ENCODE measurements around the gene RNF222.
A peak's percentile ranks its signal among the peaks of the same experiment; 100 is the strongest.
"Not testable (repeated sequence)": the region's sequence is repeated elsewhere in the genome, so short reads cannot be mapped to it uniquely, and the experiment has no call there.

The RNF222 gene

DNA sequence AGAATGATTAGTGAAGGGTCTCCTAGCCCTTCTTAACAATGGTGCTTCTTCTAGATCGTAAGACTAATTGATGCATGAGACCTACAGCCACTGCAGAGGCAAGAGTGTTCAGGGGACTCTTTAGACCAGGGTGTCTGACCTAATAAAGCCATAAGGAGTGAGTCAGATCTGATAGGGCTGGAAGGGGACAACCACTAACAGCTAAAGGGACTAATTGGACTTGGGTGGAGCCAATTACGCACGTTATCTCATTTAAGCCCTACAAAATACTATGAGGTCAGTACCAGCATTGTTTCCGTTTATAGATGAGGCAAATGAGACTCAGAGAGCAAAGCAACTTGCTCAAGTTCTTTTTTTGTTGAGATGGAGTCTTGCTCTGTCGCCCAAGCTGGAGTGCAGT is 14.5 kb upstream of the RNF222 start:
- DNase-seq, result no peak

DNA sequence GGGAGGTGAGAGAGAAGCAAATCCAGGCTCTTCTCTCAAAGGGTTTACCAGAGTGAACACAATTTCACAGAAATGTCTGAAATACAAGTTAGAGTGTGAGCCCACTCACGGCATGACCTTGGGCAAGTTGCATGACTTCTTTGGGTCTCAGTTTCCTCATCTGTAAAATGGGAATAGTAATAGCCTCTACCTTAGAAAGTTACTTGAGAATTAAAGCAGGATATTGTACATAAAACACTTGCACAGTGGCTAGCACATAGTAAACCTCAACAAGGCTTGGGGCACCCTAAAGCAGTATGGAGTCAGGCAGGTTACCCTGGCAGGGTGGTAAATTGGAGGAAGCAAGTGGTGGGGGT is 13.2 kb upstream of the RNF222 start:
- DNase-seq, result no peak

DNA sequence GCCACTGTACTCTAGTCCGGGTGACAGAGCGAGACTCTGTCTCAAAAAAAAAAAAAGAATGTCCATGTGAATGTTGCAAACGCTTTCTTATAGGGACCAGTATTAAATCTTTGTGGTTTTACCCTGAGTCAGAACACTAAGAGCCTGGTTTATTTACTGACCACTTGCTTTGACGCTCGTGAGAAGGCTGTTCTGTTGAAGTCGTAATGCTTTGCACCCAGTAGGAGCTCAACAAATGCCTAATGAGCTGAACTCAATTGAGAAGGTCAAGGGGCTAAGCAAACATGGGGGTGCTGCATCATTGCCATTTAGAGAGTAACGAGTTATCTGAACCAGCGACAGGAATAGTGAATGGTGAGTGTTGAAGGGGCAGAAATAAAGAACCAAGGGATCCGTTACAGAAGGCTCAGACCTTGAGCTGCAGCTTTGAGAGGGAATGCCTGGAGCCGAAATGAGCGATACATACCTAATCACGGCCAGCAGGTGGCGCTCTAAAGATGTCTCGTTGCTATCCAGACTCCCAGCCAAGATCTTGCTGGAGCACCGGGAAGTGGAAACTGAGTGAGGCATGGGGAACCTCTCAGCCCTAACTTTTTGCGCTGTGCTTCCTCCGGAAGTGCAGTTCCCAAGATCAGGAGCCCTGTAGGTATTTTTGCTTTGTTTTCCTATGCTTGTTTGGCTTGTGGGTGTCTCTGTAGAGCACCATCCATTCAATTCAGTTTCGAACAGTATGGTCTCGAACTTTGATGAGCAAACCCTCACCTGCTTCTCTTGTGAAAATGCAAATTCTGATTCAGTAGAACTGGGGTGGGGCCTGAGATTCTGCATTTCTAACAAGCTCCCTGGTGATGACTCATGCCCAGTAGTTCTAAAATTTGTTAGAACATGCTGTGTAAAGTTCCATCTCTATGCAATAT is 12.6 kb upstream of the RNF222 start:
- peak; percentile 61 for DNase-seq

DNA sequence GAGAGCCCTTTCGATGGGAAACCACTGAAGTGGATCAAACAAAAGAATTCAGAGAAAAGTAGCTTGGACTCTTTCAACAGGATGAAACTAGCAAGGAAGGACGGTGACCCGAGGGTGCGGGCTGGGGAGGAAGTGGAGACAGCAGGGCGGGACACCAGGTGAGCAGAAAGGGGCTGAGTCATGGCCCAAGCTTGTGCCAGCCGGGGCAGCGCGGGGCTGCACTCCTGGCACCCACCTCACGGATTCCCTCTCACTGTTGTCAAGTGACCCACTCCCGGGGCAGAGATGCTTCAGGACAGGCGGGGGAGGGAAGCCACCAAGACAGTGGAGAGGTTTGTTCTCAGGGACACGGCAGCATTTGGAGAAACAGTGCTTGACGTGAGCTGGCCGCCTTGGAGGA is 10.7 kb upstream of the RNF222 start:
- DNase-seq, result no peak

DNA sequence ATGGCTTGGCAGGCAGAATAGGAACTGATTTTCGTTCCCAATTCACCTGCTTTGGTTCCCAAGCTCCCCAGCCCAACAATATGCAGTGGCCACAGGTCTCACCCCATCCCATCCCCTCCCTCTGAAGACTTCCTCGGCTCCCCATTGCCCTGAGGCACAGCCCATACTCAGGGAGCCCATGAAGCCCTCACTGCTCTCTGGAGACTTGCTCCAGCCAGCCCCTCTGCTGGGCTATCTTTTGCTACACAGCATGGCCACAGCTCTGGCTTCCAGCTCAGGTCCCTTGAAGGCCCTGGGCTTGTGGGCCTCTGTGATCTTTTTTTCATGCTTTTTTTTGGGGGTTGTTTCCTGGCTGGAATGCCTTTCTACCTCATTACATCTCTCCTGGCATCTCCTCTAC is 8.5 kb upstream of the RNF222 start:
- no peak for DNase-seq

- no peak for DNase-seq
These were observed 7.9 kb upstream of the RNF222 start for GRCh38 chr17:8405499-8406016.

DNA sequence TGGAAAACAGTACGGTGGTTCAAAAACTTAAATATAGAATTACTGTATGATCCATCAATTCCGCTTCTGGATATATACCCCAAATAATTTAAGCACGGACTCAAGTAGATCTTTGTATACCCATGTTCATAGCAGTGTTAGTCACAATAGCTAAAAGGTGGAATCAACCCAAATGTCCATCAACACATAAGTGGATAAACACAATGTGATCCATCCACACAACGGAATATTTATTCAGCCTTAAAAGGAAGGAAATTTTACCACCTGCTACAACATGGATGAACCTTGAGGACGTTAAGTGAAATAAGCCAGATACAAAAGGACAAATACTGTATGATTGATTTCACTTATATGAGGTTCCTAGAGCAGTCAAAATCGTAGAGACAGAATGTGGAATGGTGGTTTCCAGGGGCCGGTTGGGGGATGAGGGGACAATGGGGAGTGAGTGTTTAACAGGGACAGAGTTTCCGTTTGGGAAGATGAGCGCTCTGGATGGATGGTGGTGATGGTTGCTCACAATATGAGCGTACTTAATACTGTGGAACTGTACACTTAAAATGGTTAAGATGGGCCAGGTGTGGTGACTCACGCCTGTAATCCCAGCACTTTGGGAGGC is 5.4 kb upstream of the RNF222 start:
- no peak for DNase-seq

DNA sequence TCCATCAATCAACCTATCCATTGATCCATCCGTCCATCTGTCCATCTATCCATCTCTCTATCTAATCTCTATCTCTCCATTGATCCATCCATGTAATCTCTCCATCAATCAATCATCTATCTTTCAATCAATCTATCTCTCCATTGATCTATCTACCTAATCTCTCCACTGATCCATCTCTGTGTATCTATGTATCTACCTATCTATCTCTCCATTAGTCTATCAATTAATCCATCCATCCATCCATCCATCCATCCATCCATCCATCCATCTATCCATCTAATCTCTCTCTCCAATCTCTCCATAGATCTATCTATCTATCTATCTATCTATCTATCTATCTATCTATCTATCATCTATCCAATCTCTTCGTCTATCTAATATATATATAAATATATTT is 3.5 kb upstream of the RNF222 start:
- no peak for DNase-seq

- no peak for DNase-seq
These were observed 1.4 kb upstream of the RNF222 start for GRCh38 chr17:8398980-8399379.

GRCh38 chr17:8394497-8394896 is 3.1 kb downstream of the RNF222 start:
- not testable (repeated sequence) for DNase-seq

DNA sequence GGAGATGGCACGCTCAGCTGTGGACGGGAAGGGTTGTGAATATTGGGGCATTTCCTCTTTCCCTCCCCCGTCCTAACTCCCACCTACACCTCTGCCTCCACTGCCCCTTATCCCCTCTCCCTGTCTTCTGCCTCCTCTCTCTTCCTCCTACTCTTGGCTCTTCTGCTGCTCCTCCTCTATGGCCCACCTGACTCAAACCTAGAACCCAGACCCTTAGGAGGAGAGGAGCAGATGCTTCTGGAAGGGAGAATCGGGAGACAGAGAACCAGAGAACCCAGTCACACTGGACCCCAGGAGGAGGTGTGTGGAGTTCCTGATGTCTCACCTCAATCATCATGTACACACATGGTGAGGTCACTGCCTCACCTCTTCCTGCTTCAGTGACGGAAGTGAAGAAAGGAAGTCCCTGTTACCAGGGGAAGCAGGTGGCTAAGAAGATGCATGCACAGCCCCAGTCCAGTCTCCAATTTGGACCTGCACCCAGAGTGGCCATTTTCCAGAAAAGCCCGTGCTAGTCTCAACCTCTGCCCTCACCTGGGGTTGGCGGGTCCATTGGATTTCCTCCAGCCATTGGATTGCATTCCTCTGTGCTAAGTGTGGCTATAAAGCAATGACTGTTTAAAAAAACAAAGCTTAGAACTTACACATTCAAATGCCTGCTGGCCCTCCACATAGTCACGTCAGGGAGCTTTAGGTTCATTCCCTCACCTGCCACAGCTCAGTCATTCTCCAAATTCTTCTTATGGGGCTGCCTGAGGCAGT is 4.0 kb downstream of the RNF222 start:
- no peak for DNase-seq

DNA sequence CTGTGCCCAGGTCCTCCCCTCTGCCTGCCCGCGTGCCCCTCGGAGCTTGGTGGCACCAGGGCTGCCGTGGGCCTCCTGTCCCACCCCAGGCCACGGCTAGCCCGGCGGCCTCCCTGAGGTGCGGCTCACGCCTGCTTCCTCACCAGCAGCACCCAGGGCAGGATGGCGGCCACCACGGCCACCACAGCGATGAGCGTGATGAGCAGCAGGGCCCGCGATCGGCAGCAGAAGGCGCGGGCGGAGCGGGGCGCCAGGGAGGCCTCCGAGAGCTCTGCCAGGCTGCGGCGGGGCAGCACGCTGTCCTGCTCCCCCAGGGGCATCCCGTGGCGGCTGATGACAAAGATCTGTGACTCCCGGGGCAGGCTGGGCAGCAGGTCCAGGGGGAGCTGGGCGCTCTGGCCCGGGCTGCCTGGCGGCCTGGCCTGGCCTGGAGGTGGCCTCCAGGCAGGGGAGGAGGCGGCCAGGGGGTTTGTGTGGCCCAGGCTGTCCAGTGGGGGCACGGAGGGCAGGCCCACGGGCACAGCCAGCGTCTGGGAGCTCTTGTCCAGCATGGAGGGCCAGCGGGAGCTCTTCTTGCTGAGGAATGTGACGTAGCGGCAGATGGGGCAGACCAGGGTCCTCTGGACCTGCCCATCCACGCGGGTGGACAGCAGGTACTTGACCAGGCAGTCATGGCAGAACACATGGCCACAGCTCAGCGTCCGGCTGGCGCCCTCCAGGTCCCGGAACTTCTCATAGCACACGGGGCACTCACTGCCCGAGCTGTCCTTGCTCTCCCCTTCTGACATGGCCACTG is 4.8 kb downstream of the RNF222 start:
- no peak for DNase-seq

GRCh38 chr17:8392274-8392673 is 5.4 kb downstream of the RNF222 start:
- DNase-seq, result no peak

GRCh38 chr17:8391711-8392110 is 5.9 kb downstream of the RNF222 start:
- DNase-seq, result no peak

GRCh38 chr17:8387914-8388651 is 9.5 kb downstream of the RNF222 start:
- no peak for DNase-seq

DNA sequence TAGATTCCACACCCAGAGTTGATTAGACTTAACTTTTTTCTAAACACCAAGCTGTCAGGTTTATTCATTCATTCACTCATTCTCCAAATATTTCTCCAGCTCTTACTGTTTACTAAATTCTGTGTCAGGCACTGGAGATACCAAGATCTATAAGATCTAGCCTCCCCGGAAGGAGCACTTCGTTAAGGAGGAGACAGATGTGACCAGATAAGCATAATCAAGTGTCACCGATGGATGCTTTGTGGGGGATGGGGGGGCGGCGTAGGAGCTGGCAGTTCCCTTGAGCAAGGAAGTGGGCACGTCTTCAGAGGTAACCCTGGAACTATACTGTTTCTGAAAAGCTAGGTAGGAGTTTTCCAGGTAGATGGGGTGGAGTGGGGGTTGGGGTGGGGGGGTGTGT is 10.8 kb downstream of the RNF222 start:
- no peak for DNase-seq

DNA sequence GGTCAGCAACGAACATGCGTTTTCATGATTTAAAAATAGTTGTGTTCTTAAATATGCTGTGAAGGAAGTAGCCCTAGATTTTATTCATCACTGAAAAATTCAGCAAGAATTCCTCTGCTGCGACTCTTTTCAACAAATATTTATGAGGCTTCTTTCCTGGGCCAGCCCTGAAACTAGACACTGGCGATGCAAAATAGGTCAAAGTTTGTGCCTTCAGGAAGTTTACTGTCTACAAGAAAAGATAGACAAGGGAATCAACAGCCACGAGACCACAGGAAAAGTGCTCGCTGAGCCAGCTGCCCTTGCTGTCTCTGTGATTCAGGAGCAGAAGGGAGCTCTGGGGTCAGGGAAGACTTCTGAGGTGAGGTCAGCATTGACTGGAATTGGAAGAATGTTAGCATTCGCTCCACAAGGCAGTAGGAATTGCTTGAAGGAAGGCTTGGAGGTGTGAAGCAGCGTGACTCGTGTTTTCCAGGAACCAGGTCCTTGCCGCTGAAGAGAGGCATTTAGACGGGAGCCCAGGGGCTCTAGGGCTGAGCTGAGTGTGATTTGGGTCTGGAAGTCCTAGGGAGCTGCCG is 12.7 kb downstream of the RNF222 start:
- no peak for DNase-seq

DNA sequence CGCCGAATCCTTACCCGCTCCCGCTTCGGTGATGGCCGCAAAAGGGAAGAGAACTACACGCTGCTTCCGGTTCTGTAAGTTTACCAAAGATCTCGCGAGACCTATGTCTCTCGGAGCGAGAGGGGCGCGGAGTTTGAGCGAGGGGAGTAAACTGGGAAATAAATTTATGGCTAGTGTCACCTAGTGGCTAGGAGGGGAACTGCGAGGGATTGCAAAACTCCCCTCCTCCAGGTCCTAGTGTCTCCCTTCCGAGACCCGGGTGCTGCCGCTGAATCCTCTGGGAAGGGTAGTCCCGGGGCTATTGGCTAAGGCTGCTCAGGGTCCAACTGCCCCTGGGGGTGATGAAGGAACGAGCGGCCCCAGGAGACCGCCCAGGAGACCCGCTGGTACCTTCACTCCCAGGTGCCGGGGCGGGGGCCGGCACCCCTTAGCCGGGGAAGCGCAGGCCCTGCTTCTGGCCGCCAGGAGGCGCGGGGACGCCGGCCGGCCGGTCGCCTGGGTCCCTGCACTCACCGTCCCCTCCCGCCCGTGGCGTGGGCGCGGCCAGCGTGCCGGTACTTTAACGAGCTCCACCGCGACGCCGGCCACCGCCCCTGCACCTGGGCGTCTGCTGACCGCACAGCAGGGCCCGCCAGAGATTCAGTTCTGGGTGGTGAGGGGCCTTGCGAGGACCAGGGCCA is 14.3 kb downstream of the RNF222 start, which contains the start of gene RPL26:
Gene RPL26, minus strand, starts transcription at position 51 of the 680 bp plus-strand sequence. CDS start 883 bp downstream, outside the sequence.
- DNase-seq, result peak; percentile 99

- DNase-seq, result peak; percentile 87
These were observed 14.8 kb downstream of the RNF222 start for GRCh38 chr17:8382880-8383142.

- DNase-seq, result no peak
These were observed 15.4 kb downstream of the RNF222 start for GRCh38 chr17:8382052-8382879.
